ENCODE data around the gene HSPA14.

DNA sequence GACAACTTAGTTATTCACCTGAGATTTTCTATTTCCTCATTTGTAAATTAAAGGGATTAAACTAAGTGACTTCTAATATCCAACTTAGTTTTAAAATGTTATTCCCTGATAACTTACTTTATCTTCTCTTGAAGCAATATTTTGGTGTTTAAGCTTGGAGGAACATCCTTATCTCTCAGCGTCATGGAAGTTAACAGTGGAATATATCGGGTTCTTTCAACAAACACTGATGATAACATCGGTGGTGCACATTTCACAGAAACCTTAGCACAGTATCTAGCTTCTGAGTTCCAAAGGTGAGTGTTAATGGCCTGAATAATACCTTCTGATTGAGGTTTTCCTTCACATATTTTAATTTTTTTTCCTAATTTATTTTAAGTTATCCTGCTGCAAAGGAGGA, 14.1 kb downstream of the HSPA14 start:
- TF ChIP-seq, protein P1, sequence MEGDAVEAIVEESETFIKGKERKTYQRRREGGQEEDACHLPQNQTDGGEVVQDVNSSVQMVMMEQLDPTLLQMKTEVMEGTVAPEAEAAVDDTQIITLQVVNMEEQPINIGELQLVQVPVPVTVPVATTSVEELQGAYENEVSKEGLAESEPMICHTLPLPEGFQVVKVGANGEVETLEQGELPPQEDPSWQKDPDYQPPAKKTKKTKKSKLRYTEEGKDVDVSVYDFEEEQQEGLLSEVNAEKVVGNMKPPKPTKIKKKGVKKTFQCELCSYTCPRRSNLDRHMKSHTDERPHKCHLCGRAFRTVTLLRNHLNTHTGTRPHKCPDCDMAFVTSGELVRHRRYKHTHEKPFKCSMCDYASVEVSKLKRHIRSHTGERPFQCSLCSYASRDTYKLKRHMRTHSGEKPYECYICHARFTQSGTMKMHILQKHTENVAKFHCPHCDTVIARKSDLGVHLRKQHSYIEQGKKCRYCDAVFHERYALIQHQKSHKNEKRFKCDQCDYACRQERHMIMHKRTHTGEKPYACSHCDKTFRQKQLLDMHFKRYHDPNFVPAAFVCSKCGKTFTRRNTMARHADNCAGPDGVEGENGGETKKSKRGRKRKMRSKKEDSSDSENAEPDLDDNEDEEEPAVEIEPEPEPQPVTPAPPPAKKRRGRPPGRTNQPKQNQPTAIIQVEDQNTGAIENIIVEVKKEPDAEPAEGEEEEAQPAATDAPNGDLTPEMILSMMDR (conservative IDR thresholded peaks at IDR 0.05; ENCODE audit: low read depth, low read length): no peak
- TF ChIP-seq EZH2 (IDR thresholded peaks at IDR 0.05; ENCODE audit: low read length, unreplicated experiment) (no peak), EZH2phosphoT487 (IDR thresholded peaks at IDR 0.05; ENCODE audit: borderline replicate concordance, low read length) (no peak)
